ENCODE measurements around the gene MT2A. TPM values are rescaled to one million over a fixed set of nuclear protein-coding genes. Genes with fewer than 3 reads are reported as not detected.

Gene MT2A
- total and polyA plus RNA-seq, 12 donors, result 43.8 to 6,828 (median 557) TPM

DNA sequence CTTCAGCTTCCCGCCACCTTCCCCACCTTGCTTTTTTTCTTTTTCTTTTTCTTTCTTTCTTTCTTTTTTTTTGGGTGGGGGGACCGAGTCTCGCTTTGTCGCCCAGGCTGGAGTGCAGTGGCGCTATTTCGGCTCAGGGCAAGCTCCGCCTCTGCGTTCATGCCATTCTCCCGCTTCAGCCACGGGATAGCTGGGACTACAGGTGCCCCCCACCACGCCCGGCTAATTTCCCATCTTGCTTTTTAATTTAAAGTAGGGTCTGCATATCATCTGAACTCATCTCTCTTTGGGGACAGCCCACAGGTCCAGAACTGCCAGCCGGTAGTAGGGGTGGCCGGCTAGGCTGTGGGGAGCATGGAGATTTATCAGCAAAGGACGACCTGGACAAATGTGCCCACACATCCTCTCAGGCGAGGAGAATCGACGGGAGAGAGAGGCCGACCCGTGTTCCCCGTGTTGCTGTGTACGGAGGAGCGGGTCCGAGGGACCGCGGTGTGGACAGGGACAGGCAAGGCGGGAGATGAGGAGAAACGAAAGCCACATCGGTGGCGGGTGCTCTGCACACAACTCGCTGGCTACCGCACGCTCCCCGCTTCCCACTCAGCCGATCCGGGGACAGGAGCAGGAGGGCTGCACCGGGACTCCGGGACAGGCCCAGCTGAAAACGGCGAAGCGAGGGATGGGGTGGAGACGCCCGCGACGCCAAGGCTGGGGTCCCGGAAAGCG is 26.5 kb downstream of the MT2A start:
- no peak overlapping the region for H3K27ac ChIP-seq
- no peak for DNase-seq
- peaks cover 7% of the 10 kb centered on the region for H3K27me3 ChIP-seq
- no peaks in the 10 kb centered on the region for H3K36me3 ChIP-seq (replicated peaks in 1 of 2)
- peak overlapping the region in 1 of 4 donors; percentile 26 for H3K4me3 ChIP-seq
- 33 to 44% (median 40%) methylated on average over 42 to 47 of the region's 47 CpGs for WGBS, 4 donors
- H3K9me3 ChIP-seq (replicated peaks in 1 of 3), result no peaks in the 10 kb centered on the region
- intact Hi-C loops (cut with DNase I), result no loop called here
- no peak for TF ChIP-seq POLR2A (IDR thresholded peaks at IDR 0.05)
- TF ChIP-seq, protein P1, sequence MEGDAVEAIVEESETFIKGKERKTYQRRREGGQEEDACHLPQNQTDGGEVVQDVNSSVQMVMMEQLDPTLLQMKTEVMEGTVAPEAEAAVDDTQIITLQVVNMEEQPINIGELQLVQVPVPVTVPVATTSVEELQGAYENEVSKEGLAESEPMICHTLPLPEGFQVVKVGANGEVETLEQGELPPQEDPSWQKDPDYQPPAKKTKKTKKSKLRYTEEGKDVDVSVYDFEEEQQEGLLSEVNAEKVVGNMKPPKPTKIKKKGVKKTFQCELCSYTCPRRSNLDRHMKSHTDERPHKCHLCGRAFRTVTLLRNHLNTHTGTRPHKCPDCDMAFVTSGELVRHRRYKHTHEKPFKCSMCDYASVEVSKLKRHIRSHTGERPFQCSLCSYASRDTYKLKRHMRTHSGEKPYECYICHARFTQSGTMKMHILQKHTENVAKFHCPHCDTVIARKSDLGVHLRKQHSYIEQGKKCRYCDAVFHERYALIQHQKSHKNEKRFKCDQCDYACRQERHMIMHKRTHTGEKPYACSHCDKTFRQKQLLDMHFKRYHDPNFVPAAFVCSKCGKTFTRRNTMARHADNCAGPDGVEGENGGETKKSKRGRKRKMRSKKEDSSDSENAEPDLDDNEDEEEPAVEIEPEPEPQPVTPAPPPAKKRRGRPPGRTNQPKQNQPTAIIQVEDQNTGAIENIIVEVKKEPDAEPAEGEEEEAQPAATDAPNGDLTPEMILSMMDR (IDR thresholded peaks at IDR 0.05), result no peak
- peaks cover 0 to 19% of the 10 kb centered on the region in 2 donors for H3K4me1 ChIP-seq (replicated peaks in 1 of 2)

DNA sequence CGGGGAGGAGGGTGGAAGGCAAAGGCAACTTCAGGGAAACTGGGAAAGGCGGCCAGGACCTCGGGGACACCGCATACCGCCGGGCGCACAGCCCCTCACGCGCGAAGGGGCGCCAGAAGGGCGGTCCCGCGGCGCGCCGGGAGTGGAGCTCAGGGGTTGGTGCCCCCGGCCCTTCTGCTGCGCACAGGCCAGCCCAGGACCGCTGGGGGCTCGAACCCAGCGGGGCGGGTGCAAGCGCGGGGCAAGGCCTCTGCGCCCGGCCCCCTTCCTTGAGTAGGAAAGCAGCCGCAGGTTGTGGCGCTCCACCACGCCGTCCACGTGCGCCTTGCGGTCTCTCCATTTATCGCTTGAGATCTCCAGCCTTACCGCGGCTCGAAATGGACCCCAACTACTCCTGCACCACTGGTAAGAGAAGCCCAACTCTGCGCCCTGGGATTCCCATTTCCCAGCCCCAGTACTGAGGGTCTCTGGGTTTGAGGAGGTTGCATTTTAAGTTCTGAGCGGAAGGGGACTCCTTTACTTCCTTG is 27.1 kb downstream of the MT2A start:
- H3K27me3 ChIP-seq, result peaks cover 7% of the 10 kb centered on the region
- no peak for TF ChIP-seq POLR2A (IDR thresholded peaks at IDR 0.05)
- TF ChIP-seq, protein P1 (IDR thresholded peaks at IDR 0.05), result no peak
- WGBS, 4 donors, result 23 to 52% (median 37%) methylated on average over 8 to 40 of the region's 40 CpGs
- no peak for DNase-seq
- H3K4me1 ChIP-seq (replicated peaks in 1 of 2), result peaks cover 0 to 19% of the 10 kb centered on the region in 2 donors
- no peaks in the 10 kb centered on the region for H3K9me3 ChIP-seq (replicated peaks in 1 of 3)
- intact Hi-C loops (cut with DNase I), result no loop called here
- H3K27ac ChIP-seq, result no peak overlapping the region
- H3K36me3 ChIP-seq (replicated peaks in 1 of 2), result no peaks in the 10 kb centered on the region
- peak overlapping the region in 1 of 4 donors; percentile 26 for H3K4me3 ChIP-seq

- 70 to 79% (median 75%) methylated on average over 9 of the region's 9 CpGs for WGBS, 4 donors
- H3K4me3 ChIP-seq, result no peak overlapping the region
- H3K4me1 ChIP-seq (replicated peaks in 1 of 2), result peaks cover 0 to 19% of the 10 kb centered on the region in 2 donors
- no peaks in the 10 kb centered on the region for H3K36me3 ChIP-seq (replicated peaks in 1 of 2)
- TF ChIP-seq, protein P1 (IDR thresholded peaks at IDR 0.05), result no peak
- TF ChIP-seq POLR2A (IDR thresholded peaks at IDR 0.05), result no peak
- H3K9me3 ChIP-seq (replicated peaks in 1 of 3), result no peaks in the 10 kb centered on the region
- intact Hi-C loops (cut with DNase I), result no loop called here
- H3K27me3 ChIP-seq, result peaks cover 7% of the 10 kb centered on the region
- DNase-seq, result no peak
- no peak overlapping the region for H3K27ac ChIP-seq
These were observed 28.4 kb downstream of the MT2A start for GRCh38 chr16:56636616-56637413.
